ENCODE data around the gene BARX1. TPM values are rescaled to one million over a fixed set of nuclear protein-coding genes. Genes with fewer than 3 reads are reported as not detected.

BARX1 gene
- total RNA-seq, 1 experiment from 2014 or later, result not detected

- H3K9ac ChIP-seq (ENCODE audit: low read length), result no peak overlapping the region
- no peak overlapping the region for H3K4me2 ChIP-seq (ENCODE audit: low read depth, low read length, poor library complexity, severe bottlenecking)
- H3K4me3 ChIP-seq (ENCODE audit: low read length), result no peak overlapping the region
- no peak overlapping the region for H2AFZ ChIP-seq (ENCODE audit: low read length)
- DNase-seq, result peak; percentile 92
- no peaks in the 10 kb centered on the region for H3K9me2 ChIP-seq (replicated peaks; ENCODE audit: insufficient read depth, low read length)
- no peaks in the 10 kb centered on the region for H3K36me3 ChIP-seq (ENCODE audit: insufficient read depth, low read length)
- no peak overlapping the region for H3K27ac ChIP-seq (ENCODE audit: low read length)
- no peaks in the 10 kb centered on the region for H3K27me3 ChIP-seq (ENCODE audit: low read length)
- H3K4me1 ChIP-seq (ENCODE audit: low read length), result peaks cover 5% of the 10 kb centered on the region
- peaks cover 6% of the 10 kb centered on the region for H4K20me1 ChIP-seq (ENCODE audit: insufficient read depth, low read depth, low read length)
- H3K79me2 ChIP-seq (ENCODE audit: low read length), result no peaks in the 10 kb centered on the region
- no peaks in the 10 kb centered on the region for H3K9me3 ChIP-seq (ENCODE audit: low read length)
Measured at GRCh38 chr9:93962561-93963440, 7.6 kb upstream of the BARX1 start.

GRCh38 chr9:93962017-93962416 is 6.9 kb upstream of the BARX1 start:
- H3K9ac ChIP-seq (ENCODE audit: low read length), result no peak overlapping the region
- no peaks in the 10 kb centered on the region for H3K9me2 ChIP-seq (replicated peaks; ENCODE audit: insufficient read depth, low read length)
- no peaks in the 10 kb centered on the region for H3K9me3 ChIP-seq (ENCODE audit: low read length)
- DNase-seq, result no peak
- no peak overlapping the region for H3K4me2 ChIP-seq (ENCODE audit: low read depth, low read length, poor library complexity, severe bottlenecking)
- no peak overlapping the region for H3K27ac ChIP-seq (ENCODE audit: low read length)
- H3K4me3 ChIP-seq (ENCODE audit: low read length), result no peak overlapping the region
- H4K20me1 ChIP-seq (ENCODE audit: insufficient read depth, low read depth, low read length), result peaks cover 6% of the 10 kb centered on the region
- H3K36me3 ChIP-seq (ENCODE audit: insufficient read depth, low read length), result no peaks in the 10 kb centered on the region
- no peak overlapping the region for H2AFZ ChIP-seq (ENCODE audit: low read length)
- H3K4me1 ChIP-seq (ENCODE audit: low read length), result peaks cover 5% of the 10 kb centered on the region
- no peaks in the 10 kb centered on the region for H3K27me3 ChIP-seq (ENCODE audit: low read length)
- no peaks in the 10 kb centered on the region for H3K79me2 ChIP-seq (ENCODE audit: low read length)

GRCh38 chr9:93960971-93961841 is 6.1 kb upstream of the BARX1 start:
- H3K79me2 ChIP-seq (ENCODE audit: low read length), result no peaks in the 10 kb centered on the region
- H3K4me3 ChIP-seq (ENCODE audit: low read length), result no peak overlapping the region
- no peak for DNase-seq
- H3K4me1 ChIP-seq (ENCODE audit: low read length), result peaks cover 5% of the 10 kb centered on the region
- H3K27me3 ChIP-seq (ENCODE audit: low read length), result no peaks in the 10 kb centered on the region
- H3K4me2 ChIP-seq (ENCODE audit: low read depth, low read length, poor library complexity, severe bottlenecking), result no peak overlapping the region
- no peaks in the 10 kb centered on the region for H3K9me3 ChIP-seq (ENCODE audit: low read length)
- no peaks in the 10 kb centered on the region for H3K9me2 ChIP-seq (replicated peaks; ENCODE audit: insufficient read depth, low read length)
- no peak overlapping the region for H2AFZ ChIP-seq (ENCODE audit: low read length)
- peaks cover 6% of the 10 kb centered on the region for H4K20me1 ChIP-seq (ENCODE audit: insufficient read depth, low read depth, low read length)
- H3K36me3 ChIP-seq (ENCODE audit: insufficient read depth, low read length), result no peaks in the 10 kb centered on the region
- H3K27ac ChIP-seq (ENCODE audit: low read length), result no peak overlapping the region
- H3K9ac ChIP-seq (ENCODE audit: low read length), result no peak overlapping the region

GRCh38 chr9:93960221-93960970 is 5.2 kb upstream of the BARX1 start:
- H3K36me3 ChIP-seq (ENCODE audit: insufficient read depth, low read length), result no peaks in the 10 kb centered on the region
- H3K4me1 ChIP-seq (ENCODE audit: low read length), result peaks cover 5% of the 10 kb centered on the region
- H3K4me2 ChIP-seq (ENCODE audit: low read depth, low read length, poor library complexity, severe bottlenecking), result no peak overlapping the region
- no peak overlapping the region for H2AFZ ChIP-seq (ENCODE audit: low read length)
- peaks cover 6% of the 10 kb centered on the region for H4K20me1 ChIP-seq (ENCODE audit: insufficient read depth, low read depth, low read length)
- no peak overlapping the region for H3K27ac ChIP-seq (ENCODE audit: low read length)
- H3K79me2 ChIP-seq (ENCODE audit: low read length), result no peaks in the 10 kb centered on the region
- H3K4me3 ChIP-seq (ENCODE audit: low read length), result no peak overlapping the region
- H3K9me3 ChIP-seq (ENCODE audit: low read length), result no peaks in the 10 kb centered on the region
- H3K27me3 ChIP-seq (ENCODE audit: low read length), result no peaks in the 10 kb centered on the region
- no peak overlapping the region for H3K9ac ChIP-seq (ENCODE audit: low read length)
- H3K9me2 ChIP-seq (replicated peaks; ENCODE audit: insufficient read depth, low read length), result no peaks in the 10 kb centered on the region
- DNase-seq, result no peak

GRCh38 chr9:93959739-93960154 is 4.6 kb upstream of the BARX1 start:
- no peak overlapping the region for H3K27ac ChIP-seq (ENCODE audit: low read length)
- H3K36me3 ChIP-seq (ENCODE audit: insufficient read depth, low read length), result no peaks in the 10 kb centered on the region
- no peak for DNase-seq
- H3K4me3 ChIP-seq (ENCODE audit: low read length), result no peak overlapping the region
- H4K20me1 ChIP-seq (ENCODE audit: insufficient read depth, low read depth, low read length), result peaks cover 6% of the 10 kb centered on the region
- H3K4me2 ChIP-seq (ENCODE audit: low read depth, low read length, poor library complexity, severe bottlenecking), result no peak overlapping the region
- H3K9me3 ChIP-seq (ENCODE audit: low read length), result no peaks in the 10 kb centered on the region
- H2AFZ ChIP-seq (ENCODE audit: low read length), result no peak overlapping the region
- no peak overlapping the region for H3K9ac ChIP-seq (ENCODE audit: low read length)
- no peaks in the 10 kb centered on the region for H3K27me3 ChIP-seq (ENCODE audit: low read length)
- no peaks in the 10 kb centered on the region for H3K9me2 ChIP-seq (replicated peaks; ENCODE audit: insufficient read depth, low read length)
- peaks cover 5% of the 10 kb centered on the region for H3K4me1 ChIP-seq (ENCODE audit: low read length)
- H3K79me2 ChIP-seq (ENCODE audit: low read length), result no peaks in the 10 kb centered on the region

- Histone ChIP-seq H2AFZ (ENCODE audit: low read length) (no peak overlapping the region), H3K4me1 (ENCODE audit: low read length) (peaks cover 5% of the 10 kb centered on the region)
Measured at GRCh38 chr9:93958819-93959682, 3.9 kb upstream of the BARX1 start.

GRCh38 chr9:93958121-93958818 is 3.1 kb upstream of the BARX1 start:
- H3K9me2 ChIP-seq (replicated peaks; ENCODE audit: insufficient read depth, low read length), result no peaks in the 10 kb centered on the region
- H3K4me1 ChIP-seq (ENCODE audit: low read length), result peaks cover 5% of the 10 kb centered on the region
- no peak for DNase-seq
- H3K4me2 ChIP-seq (ENCODE audit: low read depth, low read length, poor library complexity, severe bottlenecking), result no peak overlapping the region
- H3K79me2 ChIP-seq (ENCODE audit: low read length), result no peaks in the 10 kb centered on the region
- no peaks in the 10 kb centered on the region for H3K27me3 ChIP-seq (ENCODE audit: low read length)
- no peak overlapping the region for H3K27ac ChIP-seq (ENCODE audit: low read length)
- no peak overlapping the region for H3K9ac ChIP-seq (ENCODE audit: low read length)
- H4K20me1 ChIP-seq (ENCODE audit: insufficient read depth, low read depth, low read length), result peaks cover 6% of the 10 kb centered on the region
- no peaks in the 10 kb centered on the region for H3K36me3 ChIP-seq (ENCODE audit: insufficient read depth, low read length)
- no peaks in the 10 kb centered on the region for H3K9me3 ChIP-seq (ENCODE audit: low read length)
- no peak overlapping the region for H3K4me3 ChIP-seq (ENCODE audit: low read length)
- no peak overlapping the region for H2AFZ ChIP-seq (ENCODE audit: low read length)

More at GRCh38 chr9:93958819-93959682, 3.9 kb upstream of the BARX1 start:
- no peaks in the 10 kb centered on the region for H3K79me2 ChIP-seq (ENCODE audit: low read length)
- peak; percentile 61 for DNase-seq
- no peaks in the 10 kb centered on the region for H3K36me3 ChIP-seq (ENCODE audit: insufficient read depth, low read length)
- no peak overlapping the region for H3K9ac ChIP-seq (ENCODE audit: low read length)
- H3K9me2 ChIP-seq (replicated peaks; ENCODE audit: insufficient read depth, low read length), result no peaks in the 10 kb centered on the region
- no peak overlapping the region for H3K4me2 ChIP-seq (ENCODE audit: low read depth, low read length, poor library complexity, severe bottlenecking)
- H3K27me3 ChIP-seq (ENCODE audit: low read length), result no peaks in the 10 kb centered on the region
- no peak overlapping the region for H3K27ac ChIP-seq (ENCODE audit: low read length)
- peaks cover 6% of the 10 kb centered on the region for H4K20me1 ChIP-seq (ENCODE audit: insufficient read depth, low read depth, low read length)
- H3K9me3 ChIP-seq (ENCODE audit: low read length), result no peaks in the 10 kb centered on the region
- no peak overlapping the region for H3K4me3 ChIP-seq (ENCODE audit: low read length)

Measured in Karpas-422 (cell line).